Measurements from ENCODE around the gene UAP1L1. TPM values are rescaled to one million over a fixed set of nuclear protein-coding genes. Genes with fewer than 3 reads are reported as not detected.

UAP1L1 gene
- polyA plus RNA-seq, 1 donor (not counting 4 experiments of a cell fraction or from before 2014, with no cell fraction given) = 2.7 TPM

DNA sequence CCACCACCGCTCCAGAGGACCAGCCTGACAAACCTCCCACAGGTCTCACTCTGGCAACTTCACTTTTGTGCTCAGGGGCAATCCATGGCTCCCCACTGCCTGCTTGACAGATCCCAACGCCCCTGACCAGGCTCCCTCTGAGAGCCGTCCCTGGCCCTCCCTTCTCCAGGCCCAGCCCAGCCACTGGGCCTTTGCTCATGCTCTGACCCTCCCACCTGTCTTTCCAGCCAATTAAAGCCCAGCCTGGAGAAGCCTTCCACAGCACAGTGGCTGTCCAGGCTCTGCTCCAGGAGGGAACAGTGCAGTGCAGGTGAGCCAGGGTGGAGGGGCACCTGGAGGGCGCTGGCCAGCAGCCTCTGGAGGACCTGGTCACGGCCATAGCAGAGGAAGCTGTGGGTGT is 26.7 kb upstream of the UAP1L1 start:
- no peaks in the 10 kb centered on the region for H3K36me3 ChIP-seq (ENCODE audit: control insufficient read depth in 2 of 2, extremely low read depth in 1 of 2, insufficient read depth in 2 of 2, low read length in 2 of 2)
- peaks cover 3% of the 10 kb centered on the region for H3K4me1 ChIP-seq (ENCODE audit: control insufficient read depth, extremely low read depth, insufficient read depth, low read length)
- no peak overlapping the region for H3K4me3 ChIP-seq (ENCODE audit: control insufficient read depth in 2 of 3, extremely low read depth in 1 of 3, insufficient read depth in 2 of 3, low read depth in 1 of 3, low read length in 3 of 3)
- no peaks in the 10 kb centered on the region for H3K9me3 ChIP-seq (ENCODE audit: control insufficient read depth, low read depth, low read length)
- no peak overlapping the region for H2AFZ ChIP-seq (ENCODE audit: control insufficient read depth, low read length)
- no peak overlapping the region for H3K27ac ChIP-seq (ENCODE audit: control insufficient read depth, insufficient read depth, low read length)
- H3K9ac ChIP-seq (ENCODE audit: control insufficient read depth, extremely low read depth, insufficient read depth, low read length) = no peak overlapping the region
- TF ChIP-seq EZH2 (IDR thresholded peaks at IDR 0.05; ENCODE audit: low read length) = no peak
- no peak overlapping the region for H3K4me2 ChIP-seq (ENCODE audit: control insufficient read depth, extremely low read depth, insufficient read depth, low read depth, low read length)
- peaks cover 11% of the 10 kb centered on the region for H3K27me3 ChIP-seq (ENCODE audit: control insufficient read depth, extremely low read depth, insufficient read depth, low read length)
- no peak for FAIRE-seq
- no peaks in the 10 kb centered on the region for H3K79me2 ChIP-seq (ENCODE audit: control insufficient read depth, insufficient read depth, low read length)
- dilution Hi-C loops (cut with MboI; ENCODE audit: extremely low pct_ligation_motif_present, low sequenced_read_pairs) = no loop called here
- DNase-seq (ENCODE audit: low read depth, low spot score) = no peak
- no peaks in the 10 kb centered on the region for H3K9me1 ChIP-seq (ENCODE audit: control insufficient read depth, extremely low read depth, insufficient read depth, low read length)
- H4K20me1 ChIP-seq (ENCODE audit: control insufficient read depth, extremely low read depth, insufficient read depth, low read length) = peaks cover 7% of the 10 kb centered on the region

- Histone ChIP-seq H3K4me2 (ENCODE audit: control insufficient read depth, extremely low read depth, insufficient read depth, low read depth, low read length) (no peak overlapping the region), H3K27ac (ENCODE audit: control insufficient read depth, insufficient read depth, low read length) (no peak overlapping the region), H3K9me3 (ENCODE audit: control insufficient read depth, low read depth, low read length) (no peaks in the 10 kb centered on the region), H3K79me2 (ENCODE audit: control insufficient read depth, insufficient read depth, low read length) (no peaks in the 10 kb centered on the region), H3K27me3 (ENCODE audit: control insufficient read depth, extremely low read depth, insufficient read depth, low read length) (peaks cover 11% of the 10 kb centered on the region), H3K9ac (ENCODE audit: control insufficient read depth, extremely low read depth, insufficient read depth, low read length) (no peak overlapping the region), H3K9me1 (ENCODE audit: control insufficient read depth, extremely low read depth, insufficient read depth, low read length) (no peaks in the 10 kb centered on the region), H4K20me1 (ENCODE audit: control insufficient read depth, extremely low read depth, insufficient read depth, low read length) (peaks cover 7% of the 10 kb centered on the region), H3K4me3 (ENCODE audit: control insufficient read depth in 2 of 3, extremely low read depth in 1 of 3, insufficient read depth in 2 of 3, low read depth in 1 of 3, low read length in 3 of 3) (no peak overlapping the region), H3K4me1 (ENCODE audit: control insufficient read depth, extremely low read depth, insufficient read depth, low read length) (no peaks in the 10 kb centered on the region), H3K36me3 (ENCODE audit: control insufficient read depth in 2 of 2, extremely low read depth in 1 of 2, insufficient read depth in 2 of 2, low read length in 2 of 2) (no peaks in the 10 kb centered on the region), H2AFZ (ENCODE audit: control insufficient read depth, low read length) (no peak overlapping the region)
- FAIRE-seq (no peak), DNase-seq (ENCODE audit: low read depth, low spot score) (no peak)
- TF ChIP-seq CTCF (optimal IDR thresholded peaks at IDR 0.05 in 1 of 3, IDR thresholded peaks at IDR 0.05 in 1 of 3, conservative IDR thresholded peaks at IDR 0.05 in 1 of 3; ENCODE audit: extremely low read depth in 1 of 3, insufficient read depth in 2 of 3, low read length in 3 of 3) (no peak), EZH2 (IDR thresholded peaks at IDR 0.05; ENCODE audit: low read length) (no peak)
- dilution Hi-C loops (cut with MboI; ENCODE audit: extremely low pct_ligation_motif_present, low sequenced_read_pairs) = no loop called here
Measured at GRCh38 chr9:137051145-137051724, 26.1 kb upstream of the UAP1L1 start.

DNA sequence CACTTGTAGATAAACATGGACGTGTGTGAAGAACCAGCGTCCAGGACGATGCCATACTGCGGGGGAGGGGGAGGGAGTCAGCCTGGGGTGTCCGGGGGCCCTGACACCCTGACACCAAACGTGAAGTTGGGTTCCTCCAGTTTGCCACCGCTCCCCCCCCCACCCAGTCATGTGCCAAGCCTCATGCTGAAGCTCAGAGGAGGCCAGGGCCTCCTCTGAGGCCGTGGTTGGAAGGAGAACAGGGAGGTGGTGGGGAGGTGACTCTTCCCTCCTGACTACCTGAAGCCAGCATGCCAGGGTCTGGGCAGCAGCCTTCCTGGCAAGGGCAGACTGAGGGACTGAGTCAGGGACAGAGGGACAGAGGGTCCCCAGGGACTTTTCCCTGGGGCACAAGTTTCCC is 25.0 kb upstream of the UAP1L1 start:
- Histone ChIP-seq H3K4me3 (ENCODE audit: control insufficient read depth in 2 of 3, extremely low read depth in 1 of 3, insufficient read depth in 2 of 3, low read depth in 1 of 3, low read length in 3 of 3) (no peak overlapping the region), H3K27me3 (ENCODE audit: control insufficient read depth, extremely low read depth, insufficient read depth, low read length) (peaks cover 11% of the 10 kb centered on the region), H3K36me3 (ENCODE audit: control insufficient read depth in 2 of 2, extremely low read depth in 1 of 2, insufficient read depth in 2 of 2, low read length in 2 of 2) (no peaks in the 10 kb centered on the region), H3K4me2 (ENCODE audit: control insufficient read depth, extremely low read depth, insufficient read depth, low read depth, low read length) (no peak overlapping the region), H3K9me1 (ENCODE audit: control insufficient read depth, extremely low read depth, insufficient read depth, low read length) (no peaks in the 10 kb centered on the region), H3K9ac (ENCODE audit: control insufficient read depth, extremely low read depth, insufficient read depth, low read length) (no peak overlapping the region), H3K4me1 (ENCODE audit: control insufficient read depth, extremely low read depth, insufficient read depth, low read length) (no peaks in the 10 kb centered on the region), H3K79me2 (ENCODE audit: control insufficient read depth, insufficient read depth, low read length) (no peaks in the 10 kb centered on the region), H3K27ac (ENCODE audit: control insufficient read depth, insufficient read depth, low read length) (no peak overlapping the region), H2AFZ (ENCODE audit: control insufficient read depth, low read length) (no peak overlapping the region), H3K9me3 (ENCODE audit: control insufficient read depth, low read depth, low read length) (no peaks in the 10 kb centered on the region), H4K20me1 (ENCODE audit: control insufficient read depth, extremely low read depth, insufficient read depth, low read length) (peaks cover 7% of the 10 kb centered on the region)
- TF ChIP-seq EZH2 (IDR thresholded peaks at IDR 0.05; ENCODE audit: low read length) (no peak), CTCF (optimal IDR thresholded peaks at IDR 0.05 in 1 of 3, IDR thresholded peaks at IDR 0.05 in 1 of 3, conservative IDR thresholded peaks at IDR 0.05 in 1 of 3; ENCODE audit: extremely low read depth in 1 of 3, insufficient read depth in 2 of 3, low read length in 3 of 3) (no peak)
- dilution Hi-C loops (cut with MboI; ENCODE audit: extremely low pct_ligation_motif_present, low sequenced_read_pairs) = no loop called here
- DNase-seq (ENCODE audit: low read depth, low spot score) (no peak), FAIRE-seq (no peak)

Data from keratinocyte (primary cell).